Embryonic facial prominence (tissue), 1 donor: ENCODE results near the gene UFSP1.

Experiments used
- DNase-seq: peaks from one replicate; pipeline ENCODE4 v3.0.0-alpha.2; 2016; ENCODE audit errors: extremely low spot score

UFSP1 gene

GRCh38 chr7:100882201-100882600 is 7.3 kb downstream of the UFSP1 start:
- no peak for DNase-seq

- DNase-seq: no peak
These were observed 8.4 kb downstream of the UFSP1 start for GRCh38 chr7:100881136-100881535.

DNA sequence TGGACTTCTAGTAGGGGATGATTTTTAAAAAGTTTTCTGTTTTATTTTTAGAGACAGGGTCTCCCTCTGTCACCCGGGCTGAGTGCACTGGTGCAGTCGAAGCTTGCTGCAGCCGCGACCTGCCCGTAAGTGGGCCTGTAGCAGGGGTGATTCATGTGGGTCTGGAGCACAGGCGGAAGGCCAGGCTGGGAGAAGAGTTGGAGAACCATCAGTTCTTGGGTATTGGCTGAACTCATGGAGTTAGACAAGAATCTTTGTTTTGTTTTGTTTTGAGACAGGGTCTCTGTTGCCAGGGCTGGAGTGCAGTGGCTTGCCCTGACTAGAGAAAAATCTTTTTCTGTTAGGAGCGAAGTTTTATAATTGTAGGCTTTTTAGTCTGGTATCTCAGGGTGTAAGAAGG is 8.9 kb downstream of the UFSP1 start:
- no peak for DNase-seq

- DNase-seq: no peak
These were observed 9.7 kb downstream of the UFSP1 start for GRCh38 chr7:100879685-100880261.

GRCh38 chr7:100878685-100879084 is 10.8 kb downstream of the UFSP1 start:
- no peak for DNase-seq

DNA sequence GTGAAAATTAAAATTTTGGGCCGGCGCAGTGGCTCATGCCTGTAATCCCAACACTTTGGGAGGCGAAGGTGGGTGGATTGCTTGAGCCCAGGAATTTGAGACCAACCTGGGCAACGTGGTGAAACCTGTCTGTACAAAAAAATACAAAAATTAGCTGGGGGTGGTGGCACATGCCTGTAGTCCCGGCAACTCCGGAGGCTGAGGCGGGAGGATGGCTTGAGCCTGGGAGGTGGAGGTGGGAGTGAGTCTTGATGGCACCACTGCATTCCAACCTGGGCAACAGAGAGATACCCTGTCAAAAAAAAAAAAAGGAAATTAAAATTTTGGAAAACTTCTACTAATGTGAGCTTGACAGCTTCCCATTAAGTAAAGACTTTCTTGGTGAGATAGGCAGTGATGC is 11.5 kb downstream of the UFSP1 start:
- no peak for DNase-seq

DNA sequence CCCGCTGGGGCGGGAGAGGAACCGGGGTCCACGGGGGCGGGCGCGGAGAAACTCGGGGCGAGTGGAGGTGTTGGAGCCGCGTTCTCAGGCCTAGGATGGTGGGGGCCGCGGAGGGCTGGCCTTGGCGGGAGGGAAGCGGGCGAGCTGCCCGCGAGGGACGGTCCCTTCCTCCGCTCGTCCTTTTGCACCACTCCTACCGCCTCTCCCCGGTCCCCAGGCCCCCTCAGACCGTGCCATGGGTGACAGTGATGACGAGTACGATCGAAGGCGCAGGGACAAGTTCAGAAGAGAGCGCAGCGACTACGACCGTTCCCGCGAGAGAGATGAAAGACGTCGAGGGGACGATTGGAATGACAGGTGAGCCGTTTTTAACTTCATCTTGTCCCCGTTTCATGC is 14.2 kb downstream of the UFSP1 start:
- DNase-seq: no peak

- peak; percentile 96 for DNase-seq
These were observed 14.7 kb downstream of the UFSP1 start, which contains the start of gene SRRT for GRCh38 chr7:100874577-100875355. SRRT (plus strand) TSS chr7:100875103; CDS start chr7:100875591, 488 bp downstream.

DNA sequence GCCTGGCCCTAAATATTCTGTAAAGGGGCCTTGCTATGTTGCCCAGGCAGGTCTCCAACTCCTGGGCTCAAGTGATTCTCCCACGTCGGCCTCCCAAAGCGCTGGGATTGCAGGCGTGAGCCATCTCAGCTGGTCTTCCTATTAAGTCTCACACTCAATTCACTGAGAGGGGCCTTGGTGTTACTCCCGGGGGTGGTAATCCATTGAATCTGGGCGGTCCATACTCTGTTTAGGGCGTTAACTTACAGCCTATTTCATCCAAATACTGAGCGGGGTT is 15.3 kb downstream of the UFSP1 start:
- no peak for DNase-seq

DNA sequence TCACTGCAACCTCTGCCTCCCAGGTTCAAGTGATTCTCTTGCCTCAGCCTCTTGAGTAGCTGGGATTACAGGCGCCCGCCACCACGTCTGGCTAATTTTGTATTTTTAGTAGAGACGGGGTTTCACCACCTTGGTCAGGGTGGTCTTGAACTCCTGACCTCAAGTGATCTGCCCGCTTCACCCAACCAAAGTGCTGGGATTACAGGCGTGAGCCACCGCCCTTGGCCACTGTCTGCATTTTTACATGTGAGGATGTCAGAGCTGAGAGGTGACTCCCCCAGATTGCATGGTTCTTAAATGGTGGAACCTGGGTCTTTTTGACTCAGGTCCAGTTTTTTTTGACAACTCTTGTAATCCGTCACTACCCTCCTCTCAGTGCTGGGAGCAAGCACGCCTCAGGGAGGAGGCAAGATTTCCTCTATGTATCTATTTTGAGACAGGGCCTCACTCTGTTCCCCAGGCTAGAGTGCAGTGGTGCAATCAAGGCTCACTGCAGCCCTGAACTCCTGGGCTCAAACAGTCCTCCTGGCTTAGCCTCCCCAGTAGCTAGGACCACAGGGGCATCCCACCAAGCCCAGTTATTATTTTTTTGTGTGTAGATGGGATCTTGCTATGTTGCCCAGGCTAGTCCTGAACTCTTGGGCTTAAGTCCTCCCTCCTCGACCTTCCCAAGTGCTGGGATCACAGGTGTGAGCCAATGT is 15.8 kb downstream of the UFSP1 start:
- no peak for DNase-seq

GRCh38 chr7:100867776-100868485 is 21.6 kb downstream of the UFSP1 start:
- no peak for DNase-seq

DNA sequence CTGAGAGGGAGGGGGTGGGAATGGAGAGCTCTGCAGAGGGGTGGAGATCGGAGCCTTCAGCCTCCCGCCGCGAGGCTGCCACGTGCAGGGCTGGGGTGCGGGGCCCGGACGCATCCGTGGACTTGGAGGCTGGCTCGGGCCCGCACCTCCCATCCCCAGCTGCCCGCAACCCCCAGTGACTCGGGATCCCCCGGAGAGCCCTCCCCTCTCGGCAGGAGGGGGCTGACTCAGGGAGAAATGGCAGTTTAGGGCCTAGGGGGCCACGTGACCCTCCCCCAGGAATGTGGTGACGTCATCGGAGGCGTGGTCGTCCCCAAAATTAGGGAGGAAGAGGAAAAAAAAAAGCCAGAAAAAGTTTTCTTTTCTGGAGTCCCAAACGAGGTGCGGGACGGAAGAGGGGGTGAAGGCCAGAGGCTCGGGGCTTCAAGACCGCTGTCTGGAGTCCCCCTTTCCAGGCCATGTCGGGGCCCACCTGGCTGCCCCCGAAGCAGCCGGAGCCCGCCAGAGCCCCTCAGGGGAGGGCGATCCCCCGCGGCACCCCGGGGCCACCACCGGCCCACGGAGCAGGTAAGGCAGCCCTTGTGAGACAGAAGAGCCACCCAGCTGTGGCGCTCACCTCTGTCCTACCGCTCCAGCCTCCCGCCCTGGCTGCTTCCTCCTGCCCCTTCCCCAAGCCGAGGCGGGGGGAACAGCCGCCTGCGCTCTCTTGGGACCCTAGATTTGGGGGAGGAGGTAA is 22.3 kb downstream of the UFSP1 start, which contains the start of gene TRIP6:
TRIP6 (plus strand) TSS at position 348 of the 736 bp plus-strand sequence; CDS start at position 459, 111 bp downstream.
- peak; percentile 89 for DNase-seq

- DNase-seq: no peak
These were observed 22.8 kb downstream of the UFSP1 start for GRCh38 chr7:100866729-100867039.

GRCh38 chr7:100865938-100866728 is 23.4 kb downstream of the UFSP1 start:
- no peak for DNase-seq

DNA sequence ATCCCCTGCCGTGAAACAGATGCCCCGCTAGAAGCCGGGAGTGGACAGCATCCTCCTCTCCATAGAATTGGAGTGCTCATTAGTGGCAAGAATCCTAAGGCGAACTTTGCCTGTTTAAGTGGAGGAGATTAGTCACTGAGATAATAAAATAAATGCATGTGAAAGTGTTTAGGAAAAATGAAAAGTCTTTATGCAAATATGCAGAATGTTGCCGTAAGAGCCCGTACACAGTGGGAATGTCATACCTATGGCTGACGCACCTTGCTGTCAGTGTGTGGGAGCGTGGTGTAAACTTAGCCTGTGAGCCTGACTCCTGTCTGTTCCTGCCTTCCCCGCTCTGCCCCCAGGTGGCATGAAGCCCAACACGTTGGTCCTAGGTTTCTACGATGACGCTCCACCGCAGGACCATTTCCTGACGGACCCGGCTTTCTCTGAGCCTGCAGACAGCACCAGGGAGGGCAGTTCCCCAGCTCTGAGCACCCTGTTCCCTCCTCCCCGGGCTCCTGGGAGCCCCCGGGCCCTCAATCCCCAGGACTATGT is 24.1 kb downstream of the UFSP1 start:
- no peak for DNase-seq

DNA sequence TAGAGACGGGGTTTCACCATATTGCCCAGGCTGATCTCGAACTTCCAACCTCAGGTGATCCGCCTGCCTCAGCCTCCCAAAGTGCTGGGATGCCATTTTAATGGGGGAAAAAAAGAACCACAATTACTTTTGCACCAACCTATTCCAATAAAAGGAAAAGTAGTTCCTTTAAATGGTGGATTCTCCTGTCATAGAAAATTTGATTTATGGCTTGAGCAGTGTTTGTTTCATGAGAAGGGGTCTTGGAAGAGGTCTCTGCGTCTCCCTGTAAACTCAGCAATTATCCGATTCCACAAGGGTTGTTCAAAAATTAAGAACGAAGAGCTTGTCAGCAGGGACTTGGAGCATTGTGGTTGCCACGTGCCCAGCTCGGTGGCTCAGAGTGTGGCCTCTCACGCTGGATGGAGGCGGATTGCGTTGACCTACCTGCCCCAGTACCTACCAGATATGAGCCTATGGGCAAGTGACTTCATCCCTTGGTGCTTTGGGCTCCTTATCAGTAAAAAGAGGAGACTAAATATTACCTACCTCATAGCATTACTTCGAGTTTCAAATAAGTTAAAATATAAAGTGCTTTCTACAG is 25.2 kb downstream of the UFSP1 start:
- DNase-seq: no peak

DNA sequence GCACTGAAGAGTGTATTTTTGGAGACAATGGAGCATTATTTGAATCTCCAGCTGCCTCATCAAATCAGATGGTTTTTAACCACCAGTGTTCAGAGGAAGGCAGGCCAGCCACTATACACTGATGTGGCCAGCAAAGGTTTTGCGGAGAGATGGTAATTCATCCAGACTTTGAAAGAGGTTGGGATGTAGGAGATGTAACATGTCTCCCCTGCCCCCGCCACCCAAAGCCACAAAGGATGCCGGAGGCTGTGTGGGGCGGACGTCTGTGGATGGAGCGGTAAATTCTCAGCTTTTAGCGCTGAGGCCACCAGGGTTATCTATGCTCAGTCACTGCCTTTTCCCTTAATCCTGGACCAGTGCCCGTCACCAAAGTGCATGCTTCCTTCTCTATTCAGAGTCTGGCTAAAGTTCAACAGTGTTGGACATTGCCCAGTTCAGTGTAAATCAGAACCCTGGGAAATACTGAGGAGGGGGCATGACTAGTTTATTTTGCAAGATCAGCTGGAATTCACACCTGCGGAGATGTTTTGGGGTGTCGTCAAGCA is 26.0 kb downstream of the UFSP1 start:
- DNase-seq: no peak

DNA sequence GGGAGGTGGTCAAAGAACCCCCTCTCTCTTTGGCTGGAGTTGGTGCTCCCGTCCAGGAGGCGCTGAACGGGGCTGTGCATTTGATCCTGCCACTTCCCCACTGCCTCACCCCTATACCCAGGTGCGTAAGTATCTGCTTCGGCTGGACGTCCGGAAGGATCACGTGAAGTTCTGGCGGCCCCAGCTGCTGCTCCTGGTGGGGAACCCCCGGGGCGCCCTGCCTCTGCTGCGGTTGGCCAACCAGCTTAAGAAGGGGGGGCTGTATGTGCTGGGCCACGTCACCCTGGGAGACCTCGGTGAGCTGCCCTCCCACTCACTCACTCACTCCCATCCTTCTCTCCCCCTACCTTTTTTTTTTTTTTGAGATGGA is 27.9 kb downstream of the UFSP1 start:
- no peak for DNase-seq

- no peak for DNase-seq
These were observed 28.6 kb downstream of the UFSP1 start for GRCh38 chr7:100860702-100861615.
